ENCODE measurements around the gene PURA.

PURA gene

GRCh38 chr5:140109759-140110645 lies 3.9 kb upstream of the PURA start:
- no peak for DNase-seq (ENCODE audit: low spot score)

DNA sequence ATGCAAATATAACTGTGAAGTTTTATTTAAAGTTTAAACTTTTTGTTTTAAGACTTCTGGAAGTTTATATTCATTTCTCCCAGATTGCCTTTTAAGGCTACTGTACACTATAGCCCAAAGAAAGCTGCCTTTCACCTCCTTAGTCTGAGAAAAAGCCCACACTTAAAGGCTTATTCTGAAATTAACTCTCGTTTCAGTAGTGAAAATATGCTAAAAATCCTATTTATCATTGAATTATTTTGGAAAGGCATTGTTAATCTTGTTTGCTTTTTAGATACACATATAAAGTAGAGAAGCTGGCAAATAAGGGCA lies 3.3 kb upstream of the PURA start:
- DNase-seq (ENCODE audit: low spot score) = no peak

DNA sequence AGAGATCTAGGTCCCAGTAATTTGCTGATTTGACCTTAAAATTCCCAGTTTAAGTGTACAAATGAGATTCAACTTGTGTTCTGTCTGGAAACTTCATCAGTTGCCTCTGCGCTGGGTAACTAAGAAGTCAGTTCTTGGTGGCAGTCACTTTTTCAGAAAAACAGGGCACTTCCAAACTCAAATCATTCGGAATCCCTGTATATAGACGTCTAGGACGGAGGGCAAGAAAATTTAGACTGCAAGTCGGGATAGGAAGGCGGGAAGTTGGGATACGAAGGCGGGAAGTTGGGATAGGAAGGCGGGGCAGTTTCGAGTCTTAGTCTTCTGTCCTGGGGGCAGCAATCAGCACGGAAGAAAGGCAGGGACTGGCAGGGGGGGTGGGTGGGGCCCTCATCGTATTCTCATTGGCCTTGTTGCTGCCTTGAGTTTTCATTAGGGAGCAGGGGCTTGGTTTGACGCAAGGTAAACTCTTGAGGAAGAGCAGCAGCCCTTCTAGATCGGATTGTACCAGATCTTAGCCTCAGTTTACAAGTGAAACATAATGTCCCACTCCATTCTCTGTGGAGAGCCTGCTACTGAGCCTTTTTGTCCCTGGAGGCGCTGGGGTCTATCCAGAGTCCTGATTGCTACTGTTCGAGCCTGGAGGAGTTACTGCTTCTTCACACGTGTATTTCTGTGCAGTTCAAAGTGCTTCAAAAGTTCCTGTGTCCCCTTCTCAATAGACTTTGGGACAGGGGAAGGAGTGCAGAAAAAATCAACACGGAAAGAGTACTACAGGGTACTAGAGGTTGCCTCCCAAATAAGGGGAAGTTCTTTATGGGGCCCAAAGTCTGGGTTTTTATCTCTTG lies 2.7 kb upstream of the PURA start:
- DNase-seq (ENCODE audit: low spot score) = no peak

- no peak for DNase-seq (ENCODE audit: low spot score)
Observed at GRCh38 chr5:140111859-140112551, 1.9 kb upstream of the PURA start.

GRCh38 chr5:140112685-140113179 lies 1.2 kb upstream of the PURA start:
- DNase-seq (ENCODE audit: low spot score) = no peak

- no peak for DNase-seq (ENCODE audit: low spot score)
Observed at GRCh38 chr5:140113180-140113698, 670 bp upstream of the PURA start.

DNA sequence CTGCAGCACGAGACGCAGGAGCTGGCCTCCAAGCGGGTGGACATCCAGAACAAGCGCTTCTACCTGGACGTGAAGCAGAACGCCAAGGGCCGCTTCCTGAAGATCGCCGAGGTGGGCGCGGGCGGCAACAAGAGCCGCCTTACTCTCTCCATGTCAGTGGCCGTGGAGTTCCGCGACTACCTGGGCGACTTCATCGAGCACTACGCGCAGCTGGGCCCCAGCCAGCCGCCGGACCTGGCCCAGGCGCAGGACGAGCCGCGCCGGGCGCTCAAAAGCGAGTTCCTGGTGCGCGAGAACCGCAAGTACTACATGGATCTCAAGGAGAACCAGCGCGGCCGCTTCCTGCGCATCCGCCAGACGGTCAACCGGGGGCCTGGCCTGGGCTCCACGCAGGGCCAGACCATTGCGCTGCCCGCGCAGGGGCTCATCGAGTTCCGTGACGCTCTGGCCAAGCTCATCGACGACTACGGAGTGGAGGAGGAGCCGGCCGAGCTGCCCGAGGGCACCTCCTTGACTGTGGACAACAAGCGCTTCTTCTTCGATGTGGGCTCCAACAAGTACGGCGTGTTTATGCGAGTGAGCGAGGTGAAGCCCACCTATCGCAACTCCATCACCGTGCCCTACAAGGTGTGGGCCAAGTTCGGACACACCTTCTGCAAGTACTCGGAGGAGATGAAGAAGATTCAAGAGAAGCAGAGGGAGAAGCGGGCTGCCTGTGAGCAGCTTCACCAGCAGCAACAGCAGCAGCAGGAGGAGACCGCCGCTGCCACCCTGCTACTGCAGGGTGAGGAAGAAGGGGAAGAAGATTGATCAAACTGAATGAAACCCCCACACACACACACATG lies 654 bp downstream of the PURA start:
- peak; percentile 24 for DNase-seq (ENCODE audit: low spot score)

DNA sequence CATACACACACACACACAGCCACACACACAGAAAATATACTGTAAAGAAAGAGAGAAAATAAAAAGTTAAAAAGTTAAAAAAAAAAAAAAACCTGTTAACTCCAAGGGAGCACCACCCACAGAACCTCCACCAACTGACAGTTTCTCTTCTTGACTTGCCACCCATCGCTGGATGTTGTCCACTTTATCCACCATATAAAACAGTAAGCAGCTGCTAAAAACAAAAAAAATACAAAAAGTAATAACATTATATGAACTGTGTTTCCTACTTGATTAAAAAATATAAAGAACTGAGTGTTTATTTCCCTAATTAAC lies 1.2 kb downstream of the PURA start:
- no peak for DNase-seq (ENCODE audit: low spot score)

DNA sequence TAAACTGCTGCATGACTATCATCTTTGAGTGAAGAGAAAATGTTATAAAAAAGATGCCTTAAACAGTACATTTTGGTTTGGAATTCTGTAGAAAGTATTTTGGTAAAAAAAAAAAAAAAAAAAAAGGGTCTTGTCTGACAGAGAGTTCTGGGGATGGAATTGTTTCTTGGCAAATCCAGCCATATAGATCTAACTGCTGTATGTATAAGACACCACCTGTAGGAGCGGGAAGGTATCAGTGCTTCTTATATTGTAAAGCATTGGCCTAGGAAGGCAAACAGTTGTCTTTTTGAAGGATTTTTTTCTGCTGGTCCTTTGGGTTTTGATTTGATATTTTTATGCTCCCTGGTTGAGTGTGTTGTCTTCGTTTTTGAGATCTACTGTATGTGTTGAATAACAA lies 2.8 kb downstream of the PURA start:
- DNase-seq (ENCODE audit: low spot score) = no peak

- DNase-seq (ENCODE audit: low spot score) = no peak
Observed at GRCh38 chr5:140117523-140117922, 3.6 kb downstream of the PURA start.

DNA sequence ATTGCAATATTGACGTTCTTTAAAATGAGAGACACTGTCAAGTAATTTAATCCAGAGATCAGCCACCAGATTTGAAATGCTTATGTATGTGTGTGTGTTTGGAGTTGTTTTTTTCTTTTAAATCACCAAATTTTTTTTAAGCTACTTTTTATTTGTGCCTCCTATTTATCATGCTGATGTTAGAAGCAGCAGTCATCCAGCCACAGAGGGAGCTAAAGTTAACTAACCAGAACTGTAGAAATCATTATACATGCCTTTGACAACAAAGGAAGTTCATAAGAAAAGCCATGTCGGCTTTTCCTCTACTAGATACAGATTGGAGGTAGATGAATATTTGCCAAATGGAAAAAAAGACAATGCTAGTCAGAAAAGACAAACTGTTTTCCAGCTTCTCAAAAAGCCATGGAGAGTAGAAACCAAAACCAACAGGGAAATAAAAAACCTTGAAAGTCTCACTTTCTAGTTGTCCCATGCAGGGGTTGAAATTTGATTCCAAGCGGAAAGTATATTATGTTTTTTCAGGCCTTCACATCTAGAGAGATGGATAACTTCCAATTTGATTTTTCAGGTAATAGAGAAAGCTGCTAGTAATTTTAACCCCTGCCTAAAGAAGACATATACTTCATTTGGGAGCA lies 4.5 kb downstream of the PURA start:
- no peak for DNase-seq (ENCODE audit: low spot score)

GRCh38 chr5:140125637-140126036 lies 11.7 kb downstream of the PURA start, which contains the start of gene IGIP:
IGIP (plus strand) TSS chr5:140125937; CDS start chr5:140128477, 2,540 bp downstream.
- no peak for DNase-seq (ENCODE audit: low spot score)

DNA sequence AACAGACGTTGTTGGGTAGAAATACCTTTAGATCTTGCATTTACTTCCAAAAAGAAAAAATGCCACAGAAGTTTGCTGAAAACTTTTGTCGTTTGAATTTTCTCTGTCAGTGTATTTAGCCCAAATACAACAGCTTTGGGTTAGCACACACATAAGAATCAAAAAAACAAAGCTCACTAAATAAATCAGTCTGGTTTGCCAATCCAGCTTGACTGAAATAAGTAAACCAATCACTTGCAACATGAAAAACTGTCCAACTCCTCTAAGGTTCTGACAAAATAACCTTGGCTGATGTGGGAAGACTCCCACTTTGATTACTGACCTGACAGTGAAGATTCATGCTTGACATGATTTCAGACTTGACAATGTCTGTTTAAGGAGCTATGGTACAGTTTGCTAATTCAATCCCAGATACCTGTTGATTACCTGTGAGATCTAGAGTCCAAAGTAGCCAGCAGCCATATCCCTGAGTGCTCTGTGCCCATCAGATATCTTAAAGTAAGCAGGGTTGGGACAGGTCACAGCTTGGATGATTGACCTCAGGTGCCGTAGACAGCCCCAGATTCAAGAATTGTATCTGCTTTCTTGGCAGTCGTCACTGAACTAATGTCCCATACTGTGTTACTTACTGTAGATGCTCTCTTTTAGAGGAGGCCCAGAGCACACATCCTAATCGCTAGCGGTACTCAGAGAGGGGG lies 12.6 kb downstream of the PURA start:
- no peak for DNase-seq (ENCODE audit: low spot score)

DNA sequence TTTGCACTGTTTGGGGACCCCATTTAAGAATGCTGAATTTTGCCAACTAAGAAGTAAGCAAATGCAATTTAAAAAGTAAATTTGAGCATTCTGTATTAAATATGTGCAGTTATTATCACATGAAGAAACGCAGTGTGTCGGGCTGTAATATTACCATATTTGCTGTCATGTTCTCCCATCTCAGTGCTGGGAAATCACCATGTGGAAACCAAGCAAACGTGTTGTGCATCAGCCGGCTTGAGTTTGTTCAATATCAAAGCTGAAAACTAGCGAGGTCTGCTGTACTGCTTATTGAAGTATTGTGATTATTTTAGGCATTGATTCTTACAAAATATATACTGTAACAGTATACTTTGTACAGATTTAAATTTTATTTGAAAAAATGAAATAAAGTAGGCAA lies 14.5 kb downstream of the PURA start:
- DNase-seq (ENCODE audit: low spot score) = no peak

GRCh38 chr5:140130949-140131733 lies 17.2 kb downstream of the PURA start:
- DNase-seq (ENCODE audit: low spot score) = no peak

DNA sequence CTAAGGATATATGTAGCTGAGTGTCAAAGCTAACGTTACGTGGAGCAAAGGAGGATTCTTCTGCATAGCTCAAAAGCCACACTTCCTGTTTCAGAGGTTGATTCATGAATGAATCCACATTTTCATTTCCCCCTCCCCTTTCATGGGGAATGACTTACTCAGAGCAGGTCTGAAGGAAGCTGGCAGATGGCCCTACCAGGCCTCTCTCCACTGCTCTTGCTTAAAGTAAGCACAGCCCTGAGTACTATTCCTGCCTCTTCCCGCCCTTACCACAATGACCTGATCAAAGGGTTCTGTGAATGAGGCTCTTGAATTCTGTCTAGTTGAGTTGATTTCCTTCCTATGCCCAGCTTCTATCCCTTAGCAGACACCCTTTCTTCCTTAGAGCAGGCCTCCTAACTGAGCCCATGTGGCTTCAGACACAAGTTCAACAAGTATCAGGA lies 18.1 kb downstream of the PURA start:
- DNase-seq (ENCODE audit: low spot score) = peak; percentile 18

DNA sequence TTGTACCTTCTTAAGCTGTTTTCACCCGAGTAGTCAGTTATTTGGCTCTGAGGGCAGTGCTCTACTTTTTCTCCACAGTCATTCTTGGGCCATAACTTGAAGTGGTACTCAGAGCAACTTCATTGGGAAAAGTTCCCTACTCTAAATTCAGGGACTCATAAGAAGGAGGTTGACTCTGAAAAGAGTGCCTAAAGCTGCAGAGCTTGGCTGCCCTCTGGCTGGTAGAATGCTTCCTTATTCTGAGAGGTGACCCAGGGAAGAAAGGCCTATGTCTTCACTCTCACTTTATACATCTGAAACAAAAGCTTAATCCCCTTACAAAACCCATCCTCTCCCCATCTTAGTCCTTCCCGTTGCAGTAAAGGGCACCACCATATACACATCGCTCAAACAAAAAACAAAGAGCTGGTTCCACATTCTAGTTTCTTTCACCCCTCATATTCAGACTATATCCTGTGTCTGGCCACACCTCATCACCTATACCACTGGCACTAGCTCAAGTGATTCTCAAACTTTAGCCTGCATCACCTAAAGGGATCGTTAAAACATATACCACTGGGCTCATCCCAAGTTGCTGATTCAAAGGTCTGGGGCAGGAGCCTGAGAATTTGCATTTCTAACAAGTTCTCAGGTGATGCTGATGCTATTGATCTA lies 19.7 kb downstream of the PURA start:
- no peak for DNase-seq (ENCODE audit: low spot score)

- DNase-seq (ENCODE audit: low spot score) = no peak
Observed at GRCh38 chr5:140134277-140134935, 20.5 kb downstream of the PURA start.

Measured in CD4-positive, alpha-beta T cell treated with Interleukin-15 for 4 hours (primary cell).